ENCODE measurements around the gene SLC16A2.
"Not testable (repeated sequence)": the region's sequence is repeated elsewhere in the genome, so short reads cannot be mapped to it uniquely, and the experiment has no call there.

Gene SLC16A2

GRCh38 chrX:74465424-74465823, 44.1 kb downstream of the SLC16A2 start:
- ChIA-PET POLR2A (no interaction called here), CTCF (no interaction called here)
- TF ChIP-seq, protein P1, sequence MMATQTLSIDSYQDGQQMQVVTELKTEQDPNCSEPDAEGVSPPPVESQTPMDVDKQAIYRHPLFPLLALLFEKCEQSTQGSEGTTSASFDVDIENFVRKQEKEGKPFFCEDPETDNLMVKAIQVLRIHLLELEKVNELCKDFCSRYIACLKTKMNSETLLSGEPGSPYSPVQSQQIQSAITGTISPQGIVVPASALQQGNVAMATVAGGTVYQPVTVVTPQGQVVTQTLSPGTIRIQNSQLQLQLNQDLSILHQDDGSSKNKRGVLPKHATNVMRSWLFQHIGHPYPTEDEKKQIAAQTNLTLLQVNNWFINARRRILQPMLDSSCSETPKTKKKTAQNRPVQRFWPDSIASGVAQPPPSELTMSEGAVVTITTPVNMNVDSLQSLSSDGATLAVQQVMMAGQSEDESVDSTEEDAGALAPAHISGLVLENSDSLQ (IDR thresholded peaks at IDR 0.05): no peak
- TF ChIP-seq LEF1 (IDR thresholded peaks at IDR 0.05; ENCODE audit: borderline replicate concordance) (no peak), BHLHE40 (IDR thresholded peaks at IDR 0.05; ENCODE audit: borderline replicate concordance) (no peak), ELF4 (IDR thresholded peaks at IDR 0.05) (no peak), ARNT (IDR thresholded peaks at IDR 0.05) (no peak), HDGF (IDR thresholded peaks at IDR 0.05; ENCODE audit: borderline replicate concordance) (no peak), FOXM1 (IDR thresholded peaks at IDR 0.05; ENCODE audit: borderline replicate concordance) (no peak), SUZ12 (IDR thresholded peaks at IDR 0.05) (no peak), L3MBTL2 (conservative IDR thresholded peaks at IDR 0.05) (no peak), ZNF384 (IDR thresholded peaks at IDR 0.05) (no peak), SP1 (IDR thresholded peaks at IDR 0.05) (no peak), TARDBP (IDR thresholded peaks at IDR 0.05) (no peak), NFRKB (IDR thresholded peaks at IDR 0.05) (no peak), FOXA1 (IDR thresholded peaks at IDR 0.05) (no peak), FOXK2 (IDR thresholded peaks at IDR 0.05) (no peak), CTBP1 (IDR thresholded peaks at IDR 0.05; ENCODE audit: borderline replicate concordance) (no peak)
- no peak for DNase-seq (ENCODE audit: extremely low spot score)

GRCh38 chrX:74467656-74468055, 46.4 kb downstream of the SLC16A2 start:
- TF ChIP-seq CTBP1 (IDR thresholded peaks at IDR 0.05; ENCODE audit: borderline replicate concordance) (no peak), BHLHE40 (IDR thresholded peaks at IDR 0.05; ENCODE audit: borderline replicate concordance) (no peak), FOXA1 (IDR thresholded peaks at IDR 0.05) (no peak), NFRKB (IDR thresholded peaks at IDR 0.05) (no peak), FOXM1 (IDR thresholded peaks at IDR 0.05; ENCODE audit: borderline replicate concordance) (no peak)
- POLR2A ChIA-PET: no interaction called here
- DNase-seq (ENCODE audit: extremely low spot score): no peak
- CTCF ChIA-PET: no interaction called here

- POLR2A ChIA-PET; DNase-seq (ENCODE audit: extremely low spot score): not testable (repeated sequence)
- CTCF ChIA-PET: interaction anchor here (1.0 kb wide), 1 partner anchor 30 kb away, joined by 3 read pairs; no protein-coding TSS in a partner anchor
Measured at GRCh38 chrX:74473116-74473515, 51.8 kb downstream of the SLC16A2 start.

DNA sequence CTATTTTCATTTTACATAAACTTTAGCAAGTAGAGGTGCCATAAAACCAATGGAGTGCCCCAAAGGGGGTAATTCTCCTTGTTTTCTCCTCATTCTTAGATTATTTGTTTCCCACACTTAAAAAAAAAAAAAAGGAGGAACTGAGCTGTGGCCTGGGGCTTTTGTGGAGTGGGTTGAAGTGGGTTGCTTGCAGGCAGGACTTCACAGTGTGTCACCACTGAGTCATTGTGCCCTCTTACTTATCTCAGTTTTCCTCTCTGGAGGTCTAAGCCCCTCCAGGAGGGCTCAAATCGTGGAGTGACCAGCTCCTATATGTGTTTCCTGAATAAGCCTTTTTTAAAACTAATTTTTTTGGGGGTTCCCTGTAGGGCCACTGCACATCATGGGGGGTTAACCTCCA, 69.0 kb downstream of the SLC16A2 start:
- POLR2A ChIA-PET: no interaction called here
- DNase-seq (ENCODE audit: extremely low spot score): no peak
- CTCF ChIA-PET: no interaction called here
- TF ChIP-seq SUZ12 (IDR thresholded peaks at IDR 0.05) (no peak), FOXA1 (IDR thresholded peaks at IDR 0.05) (no peak), L3MBTL2 (conservative IDR thresholded peaks at IDR 0.05) (no peak), HDGF (IDR thresholded peaks at IDR 0.05; ENCODE audit: borderline replicate concordance) (no peak), LEF1 (IDR thresholded peaks at IDR 0.05; ENCODE audit: borderline replicate concordance) (no peak), ZNF384 (IDR thresholded peaks at IDR 0.05) (no peak), CTBP1 (IDR thresholded peaks at IDR 0.05; ENCODE audit: borderline replicate concordance) (no peak), BHLHE40 (IDR thresholded peaks at IDR 0.05; ENCODE audit: borderline replicate concordance) (no peak), SP1 (IDR thresholded peaks at IDR 0.05) (no peak), FOXK2 (IDR thresholded peaks at IDR 0.05) (no peak)
- TF ChIP-seq, protein P1 (IDR thresholded peaks at IDR 0.05): no peak

- ChIA-PET POLR2A (interaction anchor here (1.0 kb wide), 1 partner anchor 41 kb away, joined by 3 read pairs; no protein-coding TSS in a partner anchor), CTCF (interaction anchor here (0.7 to 1.2 kb wide), 5 partner anchors 9 to 113 kb away, joined by 3 to 7 read pairs (median 3); no protein-coding TSS in a partner anchor)
- TF ChIP-seq ZNF384 (IDR thresholded peaks at IDR 0.05) (no peak), ELF4 (IDR thresholded peaks at IDR 0.05) (no peak), LEF1 (IDR thresholded peaks at IDR 0.05; ENCODE audit: borderline replicate concordance) (no peak), SUZ12 (IDR thresholded peaks at IDR 0.05) (no peak), SP1 (IDR thresholded peaks at IDR 0.05) (no peak), TARDBP (IDR thresholded peaks at IDR 0.05) (no peak), ARNT (IDR thresholded peaks at IDR 0.05) (no peak), HDGF (IDR thresholded peaks at IDR 0.05; ENCODE audit: borderline replicate concordance) (no peak), BHLHE40 (IDR thresholded peaks at IDR 0.05; ENCODE audit: borderline replicate concordance) (no peak)
- DNase-seq (ENCODE audit: extremely low spot score): no peak
Measured at GRCh38 chrX:74492720-74493201, 71.5 kb downstream of the SLC16A2 start.

- TF ChIP-seq SP1 (IDR thresholded peaks at IDR 0.05) (no peak), LEF1 (IDR thresholded peaks at IDR 0.05; ENCODE audit: borderline replicate concordance) (no peak), BHLHE40 (IDR thresholded peaks at IDR 0.05; ENCODE audit: borderline replicate concordance) (no peak), HDGF (IDR thresholded peaks at IDR 0.05; ENCODE audit: borderline replicate concordance) (no peak), L3MBTL2 (conservative IDR thresholded peaks at IDR 0.05) (no peak), ARNT (IDR thresholded peaks at IDR 0.05) (no peak), ZNF384 (IDR thresholded peaks at IDR 0.05) (no peak), NFRKB (IDR thresholded peaks at IDR 0.05) (no peak), ELF4 (IDR thresholded peaks at IDR 0.05) (no peak), TARDBP (IDR thresholded peaks at IDR 0.05) (no peak), FOXA1 (IDR thresholded peaks at IDR 0.05) (no peak), FOXM1 (IDR thresholded peaks at IDR 0.05; ENCODE audit: borderline replicate concordance) (no peak)
- TF ChIP-seq, protein P1 (IDR thresholded peaks at IDR 0.05): no peak
- ChIA-PET CTCF (no interaction called here), POLR2A (no interaction called here)
- no peak for DNase-seq (ENCODE audit: extremely low spot score)
Measured at GRCh38 chrX:74493806-74494205, 72.5 kb downstream of the SLC16A2 start.

- ChIA-PET CTCF (no interaction called here), POLR2A (no interaction called here)
- no peak for TF ChIP-seq ELF4 (IDR thresholded peaks at IDR 0.05)
- TF ChIP-seq HDGF (IDR thresholded peaks at IDR 0.05; ENCODE audit: borderline replicate concordance): no peak
- TF ChIP-seq ARNT (IDR thresholded peaks at IDR 0.05): no peak
- TF ChIP-seq FOXM1 (IDR thresholded peaks at IDR 0.05; ENCODE audit: borderline replicate concordance): no peak
- TF ChIP-seq CTBP1 (IDR thresholded peaks at IDR 0.05; ENCODE audit: borderline replicate concordance): no peak
- TF ChIP-seq FOXK2 (IDR thresholded peaks at IDR 0.05): no peak
- DNase-seq (ENCODE audit: extremely low spot score): no peak
Measured at GRCh38 chrX:74498924-74499323, 77.6 kb downstream of the SLC16A2 start.

Measured in HEK293T (cell line).